Thoracic aorta (tissue), 2 donors: ENCODE data around the gene ALPK1. TPM values are rescaled to one million over a fixed set of nuclear protein-coding genes. Genes with fewer than 3 reads are reported as not detected.

Source experiments
- ATAC-seq: fragments of 150-250 bp; one replicate; pipeline ENCODE4 v1.8.0; 2017; ENCODE audit warnings: low read depth; ENCODE audit not compliant: insufficient number of reproducible peaks, low FRiP score
- DNase-seq: peaks from one replicate; pipeline ENCODE4 v3.0.0-alpha.2; 2020; ENCODE audit warnings: low spot score
- H3K27ac ChIP-seq, 2 donors: fragments of 200-600 bp; sonication (generic); 1 replicate in 1 of 2; 2 replicates in 1 of 2; pipeline ENCODE4 v1.5.1; 2016; ENCODE audit warnings: mild to moderate bottlenecking in 2 of 2, moderate library complexity in 2 of 2
- H3K27me3 ChIP-seq: fragments of 200-600 bp; sonication (generic); replicated peaks from 2 replicates; pipeline ENCODE4 v1.6.0; 2016; ENCODE audit warnings: mild to moderate bottlenecking; ENCODE audit not compliant: insufficient read depth
- H3K36me3 ChIP-seq: fragments of 200-600 bp; sonication (generic); one replicate; pipeline ENCODE4 v1.5.1; 2016
- H3K4me1 ChIP-seq, 2 donors: fragments of 200-600 bp; sonication (generic); 1 replicate in 1 of 2; 2 replicates in 1 of 2; pipeline versions ENCODE4 v1.5.1 to v1.6.0; 2016; ENCODE audit warnings: low read depth in 2 of 2, mild to moderate bottlenecking in 1 of 2; ENCODE audit not compliant: control insufficient read depth in 1 of 2
- H3K4me3 ChIP-seq: fragments of 200-600 bp; sonication (generic); 2 replicates; pipeline ENCODE4 v1.5.1; 2016; ENCODE audit warnings: mild to moderate bottlenecking
- H3K9me3 ChIP-seq: fragments of 200-600 bp; sonication (generic); 2 replicates; pipeline ENCODE4 v1.5.1; 2016
- CTCF ChIP-seq: fragments of 200-600 bp; sonication (generic); IDR thresholded peaks from one replicate; pipeline ENCODE4 v1.5.1; 2019; ENCODE audit warnings: antibody characterized with exemption
- total RNA-seq, 2 donors: library from RNA; depleted of rRNA; stranded (reverse); fragments of >200 nt; gene quantifications; one replicate each; pipeline versions ENCODE4 v1.1.0 to v1.2.3, GENCODE V29; 2016

The ALPK1 gene
- total RNA-seq = 10 to 100 TPM; 20.0 to 63.4 TPM

GRCh38 chr4:112296949-112297880 is at the start of gene ALPK1:
ALPK1 (plus strand) TSS chr4:112297369.
- ATAC-seq = peak; percentile 99
- TF ChIP-seq CTCF = no peak
- Histone ChIP-seq H3K27me3 (no peaks in the 10 kb centered on the region), H3K36me3 (peaks cover 4% of the 10 kb centered on the region), H3K4me3 (peak within 1 kb of the TSS; percentile 73), H3K9me3 (no peaks in the 10 kb centered on the region), H3K4me1 (peaks cover 16 to 21% of the 10 kb centered on the region in 2 donors), H3K27ac (peak within 1 kb of the TSS; percentile 75 to 78)
- no peak for DNase-seq

DNA sequence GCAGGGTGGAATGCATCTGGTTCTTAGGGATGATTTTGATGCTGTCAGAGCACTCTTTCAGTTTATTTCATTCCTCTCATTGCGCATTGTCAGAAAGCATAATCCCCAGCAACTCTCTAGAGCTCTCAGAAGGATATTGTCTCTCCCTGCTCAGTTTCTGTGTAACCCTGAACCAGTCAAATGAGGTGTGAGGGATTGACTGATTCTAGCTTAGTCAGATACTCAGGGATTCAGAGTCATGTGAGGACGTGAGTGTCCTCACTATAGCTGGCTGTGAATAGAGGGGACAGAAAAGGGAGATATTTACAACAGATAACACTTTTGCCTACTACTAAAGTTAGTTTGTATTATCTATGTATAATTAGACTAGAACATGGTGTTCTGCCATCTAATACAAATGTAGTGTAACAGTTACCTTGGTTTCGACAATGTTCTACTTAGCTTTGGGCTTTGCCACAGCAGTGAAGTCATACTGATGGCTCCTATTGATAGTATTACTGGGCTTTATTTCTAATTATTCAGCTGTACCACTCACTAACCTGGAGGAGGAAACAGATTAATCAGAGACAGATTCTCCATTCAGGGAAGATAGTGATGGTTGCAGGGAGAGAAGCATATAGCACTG is 46.0 kb upstream of the ALPK1 start:
- no peak overlapping the region for H3K4me3 ChIP-seq
- H3K27me3 ChIP-seq = no peaks in the 10 kb centered on the region
- no peaks in the 10 kb centered on the region for H3K36me3 ChIP-seq
- H3K27ac ChIP-seq = no peak overlapping the region
- TF ChIP-seq CTCF = no peak
- peaks cover 0 to 13% of the 10 kb centered on the region in 2 donors for H3K4me1 ChIP-seq
- no peak for DNase-seq
- ATAC-seq = no peak
- no peaks in the 10 kb centered on the region for H3K9me3 ChIP-seq

GRCh38 chr4:112252234-112252633 is 44.9 kb upstream of the ALPK1 start:
- Histone ChIP-seq H3K4me3 (no peak overlapping the region), H3K27ac (no peak overlapping the region), H3K4me1 (peaks cover 0 to 13% of the 10 kb centered on the region in 2 donors), H3K27me3 (no peaks in the 10 kb centered on the region), H3K36me3 (no peaks in the 10 kb centered on the region), H3K9me3 (no peaks in the 10 kb centered on the region)
- TF ChIP-seq CTCF = no peak
- ATAC-seq = no peak
- DNase-seq = no peak

- no peak for DNase-seq
- Histone ChIP-seq H3K27me3 (no peaks in the 10 kb centered on the region), H3K4me1 (peaks cover 0 to 13% of the 10 kb centered on the region in 2 donors), H3K4me3 (no peak overlapping the region), H3K27ac (no peak overlapping the region), H3K9me3 (no peaks in the 10 kb centered on the region), H3K36me3 (no peaks in the 10 kb centered on the region)
- no peak for ATAC-seq
- TF ChIP-seq CTCF = no peak
Measured at GRCh38 chr4:112253382-112254000, 43.7 kb upstream of the ALPK1 start.

DNA sequence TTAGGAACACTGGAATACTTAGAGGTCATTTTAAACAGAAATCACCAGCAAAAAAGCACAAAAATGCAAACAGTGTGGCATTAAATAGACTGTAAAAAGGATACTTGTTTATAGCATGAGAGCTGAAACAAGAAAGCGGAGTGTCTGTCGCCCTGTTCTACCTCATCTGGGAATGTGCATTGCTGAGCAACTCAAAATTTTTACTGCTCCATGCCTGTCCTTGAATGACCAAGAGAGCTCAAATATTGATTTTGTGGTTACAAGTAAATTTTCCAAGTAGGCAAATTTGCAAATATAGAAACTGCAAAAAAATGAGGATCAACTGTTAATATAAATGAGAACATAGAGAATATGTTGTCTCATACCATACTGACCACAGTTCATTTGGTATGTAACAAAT is 40.1 kb upstream of the ALPK1 start:
- Histone ChIP-seq H3K9me3 (no peaks in the 10 kb centered on the region), H3K4me3 (no peak overlapping the region), H3K36me3 (no peaks in the 10 kb centered on the region), H3K27me3 (no peaks in the 10 kb centered on the region), H3K4me1 (peaks cover 0 to 3% of the 10 kb centered on the region in 2 donors), H3K27ac (no peak overlapping the region)
- no peak for TF ChIP-seq CTCF
- DNase-seq = no peak
- no peak for ATAC-seq
